Cerebellar nuclear complex (tissue), 1 donor: Measurements from ENCODE around the gene THRAP3.

Source experiments
- DNase-seq, 2 experiments: peaks; one replicate each; lab custom pipeline; 2025; lab: John Stamatoyannopoulos, UW

Gene THRAP3

DNA sequence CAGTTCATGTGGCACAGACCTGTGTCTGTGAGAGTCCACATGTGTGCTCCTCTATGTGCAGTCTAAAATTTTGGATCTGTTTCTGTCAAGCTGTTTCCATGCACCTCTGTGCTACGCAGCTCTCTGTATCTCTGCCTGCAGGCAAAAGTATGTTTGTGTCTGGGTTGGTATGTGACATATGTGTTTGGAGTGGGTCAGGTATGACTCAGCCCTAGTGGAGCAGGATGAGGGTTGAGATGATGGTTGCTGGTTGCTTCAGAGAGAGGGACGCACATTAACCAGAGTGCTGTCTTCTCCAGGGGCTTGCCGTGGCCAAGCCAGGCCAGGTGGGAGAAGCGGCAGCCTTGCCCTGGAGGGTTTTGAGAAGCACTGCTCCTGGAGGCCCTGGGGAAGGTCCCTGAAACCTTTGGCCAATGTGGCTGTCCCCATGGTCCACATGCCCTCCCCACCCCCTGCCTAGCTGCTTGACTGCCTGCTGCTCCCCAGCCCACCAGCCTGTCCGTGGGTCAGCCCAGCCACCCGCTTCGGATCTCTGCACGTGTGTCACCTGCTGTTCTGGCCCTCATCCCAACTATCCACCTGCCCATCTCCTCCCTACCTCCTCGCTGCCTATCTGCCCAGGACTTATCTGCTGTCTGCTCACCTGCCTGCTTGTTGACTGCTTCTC, 103.3 kb downstream of the THRAP3 start:
- no peak for DNase-seq

GRCh38 chr1:36328088-36328480, 103.8 kb downstream of the THRAP3 start:
- no peak for DNase-seq

DNA sequence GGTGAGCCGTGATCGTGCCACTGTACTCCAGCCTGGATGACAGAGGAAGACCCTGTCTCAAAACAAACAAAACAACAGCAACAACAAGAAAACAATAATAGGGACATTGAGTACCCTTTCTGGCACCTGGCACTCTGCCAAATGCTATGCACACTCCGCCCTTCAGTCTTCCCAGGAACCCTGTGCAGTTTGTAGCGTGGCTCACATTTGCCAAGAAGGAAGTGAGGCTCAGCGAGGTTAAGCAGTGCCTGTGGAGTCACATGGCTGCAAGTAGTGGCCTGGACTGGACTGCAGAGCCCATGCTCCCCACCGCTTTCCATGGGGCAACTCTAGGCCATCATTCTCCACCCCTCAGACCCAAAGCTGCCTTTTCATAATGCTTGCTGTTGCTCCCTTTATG, 104.5 kb downstream of the THRAP3 start:
- DNase-seq: no peak

DNA sequence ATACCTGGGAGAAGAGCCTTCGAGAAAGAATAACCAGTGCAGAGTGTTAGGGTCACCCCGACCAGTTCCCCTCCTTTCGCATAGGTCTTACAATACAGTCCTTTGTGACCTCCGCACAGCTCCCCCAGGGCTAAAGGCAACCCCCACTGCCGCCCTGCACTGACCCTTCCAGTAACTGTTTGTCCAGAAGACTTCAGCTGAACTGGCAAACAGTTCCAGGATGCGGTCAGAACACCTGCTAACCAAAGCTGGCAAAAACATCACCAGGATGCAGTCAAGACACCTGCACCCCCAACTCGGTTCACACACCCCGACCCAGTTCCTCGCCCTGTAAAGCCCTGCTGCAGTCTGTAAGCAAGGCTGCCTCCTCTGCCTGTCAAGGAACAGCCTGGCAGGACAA, 105.6 kb downstream of the THRAP3 start:
- DNase-seq: no peak

- no peak for DNase-seq
Measured at GRCh38 chr1:36330940-36331339, 106.7 kb downstream of the THRAP3 start.

DNA sequence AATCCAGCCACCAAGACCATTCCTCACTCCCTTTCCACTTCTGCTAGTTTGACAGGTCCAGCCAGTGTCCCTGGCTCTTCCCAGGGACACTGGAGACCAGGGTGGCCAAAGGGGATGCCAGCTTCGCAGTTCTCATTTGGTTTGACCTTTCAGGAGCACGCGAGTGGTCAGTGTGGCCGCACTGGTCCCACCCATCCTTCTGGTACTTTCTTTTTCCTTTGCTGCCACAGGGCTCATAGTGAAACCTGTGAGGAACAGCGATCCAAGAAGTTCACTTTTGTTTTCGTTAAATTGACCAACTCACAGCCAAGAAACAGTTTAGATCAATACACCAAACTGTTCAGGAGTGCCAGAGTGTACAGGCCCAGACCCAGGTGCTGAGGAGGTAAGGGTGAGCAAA, 113.6 kb downstream of the THRAP3 start:
- no peak for DNase-seq

DNA sequence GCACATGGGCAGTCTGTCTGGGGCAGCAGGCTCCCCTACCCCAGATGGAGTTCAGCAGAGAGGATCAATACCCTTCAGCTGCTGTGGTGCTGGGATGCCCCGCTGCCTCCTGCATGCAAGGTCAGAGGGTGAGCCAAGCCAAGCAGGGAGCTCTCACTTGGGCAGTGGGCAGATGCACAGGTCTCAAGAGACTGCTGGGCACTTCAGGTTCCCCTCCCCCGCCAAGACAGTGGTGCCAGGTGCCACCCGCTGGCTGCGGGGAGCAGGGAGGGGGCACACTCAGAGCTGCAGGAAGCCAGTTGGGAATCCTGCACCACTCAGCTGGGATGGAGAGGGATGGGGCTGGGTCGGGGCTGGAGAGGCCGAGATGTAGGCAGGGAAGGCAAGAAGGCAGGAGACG, 115.0 kb downstream of the THRAP3 start:
- no peak for DNase-seq

GRCh38 chr1:36339615-36340014, 115.4 kb downstream of the THRAP3 start:
- no peak for DNase-seq

- DNase-seq: no peak
Measured at GRCh38 chr1:36341626-36342320, 117.5 kb downstream of the THRAP3 start.

DNA sequence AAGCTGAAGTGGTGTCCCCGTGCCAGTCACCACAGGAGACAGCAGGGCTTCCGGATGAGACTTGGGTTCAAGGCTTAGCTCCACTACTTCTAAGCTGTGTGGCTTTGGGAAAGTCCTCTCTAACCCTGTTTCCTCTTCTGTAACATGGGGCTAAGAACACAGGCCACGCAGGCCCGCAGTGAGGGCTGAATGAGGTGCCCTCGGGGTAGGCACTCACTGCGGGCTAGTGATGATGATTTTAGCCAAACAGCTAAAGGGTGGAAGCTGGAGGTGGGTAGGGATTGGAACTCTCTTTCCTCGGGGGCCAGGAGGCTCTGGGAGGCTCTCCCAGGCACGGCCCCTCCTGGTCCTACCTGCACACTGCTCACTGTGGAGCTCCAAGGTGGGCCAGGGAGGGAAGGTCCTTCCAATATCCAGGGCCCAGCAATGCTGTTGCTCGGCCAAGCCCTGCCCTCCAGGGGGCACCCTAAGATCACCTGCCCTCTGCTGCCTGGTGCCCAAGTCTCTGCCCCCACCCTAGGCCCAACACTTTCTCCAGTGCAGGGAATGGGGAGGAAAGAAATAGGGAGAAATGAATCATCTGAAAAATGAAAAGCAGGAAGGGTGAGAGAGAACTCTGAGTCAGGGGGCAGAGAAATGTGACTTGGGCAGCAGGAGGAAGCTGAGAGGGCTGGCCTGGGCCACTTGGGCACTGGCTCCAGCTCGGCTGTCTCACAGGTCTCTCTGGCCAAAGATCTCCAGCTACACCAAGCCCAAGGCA, 118.4 kb downstream of the THRAP3 start:
- no peak for DNase-seq

GRCh38 chr1:36343651-36344394, 119.6 kb downstream of the THRAP3 start:
- no peak for DNase-seq

DNA sequence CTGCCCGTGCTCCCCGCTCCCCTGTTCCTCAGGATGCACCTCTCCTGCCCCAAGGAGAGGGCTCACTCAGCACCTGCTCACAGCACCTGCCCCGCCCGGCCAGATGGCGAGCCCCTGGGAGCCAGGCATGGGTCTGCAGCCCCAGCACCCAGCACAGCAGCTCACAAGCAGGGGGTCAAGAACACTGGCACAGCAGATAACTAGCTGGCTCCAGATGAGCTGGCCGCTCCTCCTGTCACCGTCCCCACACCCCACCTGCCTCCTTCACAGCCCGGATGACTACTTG, 120.1 kb downstream of the THRAP3 start:
- no peak for DNase-seq

DNA sequence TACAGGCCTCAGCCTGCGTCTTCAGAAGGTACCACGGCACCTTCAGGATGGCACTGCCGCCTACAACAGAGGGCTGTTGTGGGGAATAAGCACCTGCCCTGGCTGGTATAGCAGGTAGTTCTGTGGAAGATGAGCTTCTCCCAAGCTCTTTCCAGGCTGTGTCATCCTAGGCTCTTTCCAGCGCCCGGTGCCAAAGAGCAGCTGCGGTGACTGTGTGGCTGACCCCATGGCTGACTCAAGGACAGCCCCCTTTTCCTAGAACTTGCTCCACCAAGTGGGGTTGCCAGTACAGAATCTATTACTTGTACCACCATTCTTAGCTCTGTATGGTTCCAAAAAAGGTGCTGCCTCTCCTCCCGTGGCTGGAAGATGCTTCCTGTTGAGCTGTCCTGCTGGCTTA, 121.1 kb downstream of the THRAP3 start:
- no peak for DNase-seq

DNA sequence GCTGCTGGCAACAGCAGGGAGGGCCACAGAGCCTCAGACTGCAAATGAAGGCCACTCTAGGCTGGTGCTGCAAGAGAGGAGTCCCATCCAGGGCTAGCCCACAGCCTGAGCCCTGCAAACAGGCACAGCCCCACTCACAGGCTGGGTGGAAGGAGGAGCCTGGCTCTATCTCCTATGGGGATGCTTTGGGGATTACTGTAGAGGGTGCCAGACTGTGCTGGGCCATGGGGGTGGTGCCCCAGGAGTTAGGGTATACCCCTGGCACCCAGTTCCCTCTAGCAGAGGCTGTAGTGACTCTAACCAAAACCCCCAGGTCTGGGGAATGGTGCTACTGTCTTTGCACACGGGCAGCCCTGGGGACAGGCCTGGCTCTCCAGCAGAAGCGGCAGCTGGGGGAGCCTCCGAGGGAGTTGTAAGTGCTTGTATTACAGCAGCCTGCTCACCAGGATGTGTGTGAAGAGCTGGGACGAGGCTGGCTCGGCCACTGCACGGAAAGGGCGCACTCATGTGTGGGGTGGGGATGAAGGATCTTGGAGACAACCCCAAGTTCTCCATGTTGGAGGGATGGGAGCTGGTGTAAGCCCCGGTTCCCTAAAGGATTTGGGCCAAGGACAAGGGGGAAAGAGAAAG, 122.6 kb downstream of the THRAP3 start:
- DNase-seq: no peak

DNA sequence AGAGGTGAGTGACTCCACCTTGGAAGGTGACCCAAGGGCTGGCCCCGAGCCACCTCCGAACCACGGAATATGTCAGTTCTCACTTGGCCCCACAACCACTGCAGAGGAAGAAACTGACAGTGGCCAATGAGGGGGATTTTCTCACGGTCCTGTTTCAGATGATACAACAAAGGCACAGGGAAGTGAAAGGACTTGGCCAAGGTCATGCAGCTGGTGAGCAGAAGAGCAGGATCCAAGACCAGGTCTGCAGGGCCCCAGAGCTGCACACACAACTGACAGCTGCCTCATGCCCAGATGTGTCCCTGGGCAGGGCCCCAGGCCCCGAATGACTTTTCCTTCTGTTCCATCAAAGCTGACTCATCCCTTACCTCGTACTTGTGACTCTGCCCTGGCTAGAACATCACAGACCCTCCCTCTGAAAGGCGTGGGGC, 125.0 kb downstream of the THRAP3 start:
- no peak for DNase-seq

DNA sequence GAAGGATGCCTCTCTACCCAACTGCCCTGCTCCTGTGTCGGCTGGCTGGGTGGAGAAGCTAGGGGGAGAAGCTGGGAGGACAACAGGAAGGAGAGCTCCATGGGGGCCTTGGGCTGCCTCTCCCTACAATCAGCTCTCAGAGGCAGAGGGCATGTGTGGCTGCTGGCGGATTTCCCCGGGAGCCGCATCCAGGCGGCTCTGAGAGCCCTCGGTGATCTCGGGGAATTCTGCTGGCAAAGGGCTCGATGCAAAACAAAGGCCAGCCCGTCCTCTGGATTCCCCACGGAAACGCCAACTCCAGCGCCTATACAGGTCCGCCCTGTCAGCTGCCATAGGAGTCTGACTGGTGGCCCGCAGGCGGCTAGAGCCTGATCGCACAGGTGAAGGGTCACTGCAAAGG, 125.6 kb downstream of the THRAP3 start:
- DNase-seq: no peak

DNA sequence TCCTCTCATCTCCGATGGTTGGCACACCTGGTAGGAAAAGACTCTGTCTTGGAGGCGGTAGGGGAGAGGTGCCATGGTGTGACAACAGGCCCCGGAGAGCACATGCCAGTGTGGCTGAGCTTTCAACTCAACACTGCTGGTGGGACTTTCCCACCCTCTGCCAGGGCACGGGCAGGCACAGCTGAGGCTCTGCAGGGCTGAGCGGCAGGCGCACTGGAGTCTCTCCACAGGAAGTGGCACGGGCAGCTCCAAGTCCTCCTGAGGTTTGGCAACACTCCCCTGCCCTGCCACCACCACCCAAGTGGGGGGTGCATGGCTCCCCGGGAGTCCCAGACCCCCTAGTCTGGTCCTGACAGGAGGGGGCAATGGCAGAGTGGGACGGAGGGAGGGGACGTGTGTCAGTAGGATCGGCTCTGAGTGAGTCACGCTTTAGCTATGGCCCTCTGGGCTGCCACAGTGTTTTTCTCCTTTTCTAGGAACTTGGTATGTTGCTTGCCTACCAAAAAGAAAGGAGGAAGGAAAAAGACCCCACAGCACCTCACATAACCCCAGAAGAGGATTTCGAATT, 126.5 kb downstream of the THRAP3 start:
- no peak for DNase-seq

DNA sequence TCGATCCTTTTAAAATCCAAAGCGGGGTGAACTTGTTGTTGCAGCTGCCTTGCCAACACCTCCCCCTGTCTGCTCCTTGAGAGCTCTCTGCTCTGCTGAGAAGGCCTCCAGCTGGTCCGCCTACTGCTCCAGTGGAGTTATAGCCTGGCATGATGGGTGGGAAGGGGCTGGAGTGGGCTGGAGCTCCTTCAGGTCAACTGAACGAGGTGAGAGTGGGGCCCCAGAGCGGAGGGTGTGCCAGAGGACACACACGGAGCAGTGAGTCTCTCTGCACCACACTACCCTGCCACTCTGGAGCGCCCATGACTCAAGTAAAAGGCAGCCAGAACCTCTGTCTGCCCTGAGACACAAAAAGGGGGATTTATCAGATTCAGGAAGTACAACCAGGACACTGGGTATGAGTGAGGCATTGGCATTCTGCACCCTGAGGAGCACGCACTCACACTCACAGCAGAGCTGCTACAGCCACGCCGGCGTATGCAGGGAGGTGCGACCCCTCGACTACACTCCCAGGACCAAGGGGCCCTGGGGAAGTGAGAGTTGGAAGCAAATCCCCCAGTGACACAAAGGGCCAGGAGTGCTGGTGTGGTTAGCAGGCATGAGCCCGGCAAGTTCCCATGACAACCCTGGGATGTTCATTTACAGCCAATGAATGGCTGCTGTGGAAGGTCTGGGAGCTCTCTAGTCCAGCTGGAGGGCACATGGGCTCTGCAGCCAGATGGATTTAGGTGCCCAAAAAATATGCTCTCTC, 127.2 kb downstream of the THRAP3 start:
- DNase-seq: no peak

DNA sequence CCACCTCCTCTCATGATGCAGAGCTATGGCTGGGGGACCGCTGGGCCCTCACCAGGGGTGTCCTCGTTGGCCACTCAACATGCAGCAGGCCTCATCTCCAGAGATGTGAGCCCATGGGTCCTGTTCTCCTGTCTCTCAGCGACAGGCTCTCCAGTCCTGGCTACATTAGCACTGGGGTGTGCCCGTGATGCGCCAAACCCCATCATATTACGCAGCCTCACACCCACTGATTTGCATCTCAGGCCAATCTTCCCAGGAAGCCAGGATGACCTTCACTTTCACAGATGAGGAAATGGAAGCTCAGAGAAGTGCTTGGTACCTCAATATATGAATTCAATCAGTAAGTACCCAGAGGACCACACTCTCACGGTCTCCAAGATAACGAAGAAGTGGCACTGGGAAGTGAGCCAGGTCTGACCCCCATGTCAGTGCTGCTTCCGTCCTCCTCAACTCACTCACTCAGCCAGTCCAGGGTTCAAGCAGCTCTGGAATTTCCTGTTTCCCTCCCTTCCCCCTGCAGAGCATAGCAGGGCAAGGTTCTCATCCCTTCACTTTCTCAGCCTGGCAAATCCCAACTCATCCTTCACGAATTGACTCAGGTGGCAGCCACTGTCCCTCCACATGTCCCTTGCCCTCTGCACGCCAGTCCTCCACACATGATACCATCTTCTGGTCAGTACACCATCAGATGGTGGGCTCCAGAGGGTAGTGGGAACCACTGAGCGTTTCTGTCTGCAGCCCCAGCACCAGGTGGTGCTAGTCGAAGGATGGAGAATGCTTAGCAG, 128.1 kb downstream of the THRAP3 start:
- no peak for DNase-seq
